ENCODE measurements around the gene OR10H5.
"Not testable (repeated sequence)": the region's sequence is repeated elsewhere in the genome, so short reads cannot be mapped to it uniquely, and the experiment has no call there.

The OR10H5 gene

GRCh38 chr19:15843203-15843893 lies 55.9 kb downstream of the OR10H5 start:
- no peak for DNase-seq (ENCODE audit: low spot score)
- in situ Hi-C loops (cut with MboI; ENCODE audit: low sequenced_read_pairs, unreplicated experiment) = no loop called here
- no peak for TF ChIP-seq CTCF (IDR thresholded peaks at IDR 0.05; ENCODE audit: borderline replicate concordance, control extremely low read depth, extremely low read depth, insufficient read depth, missing control alignments)

- in situ Hi-C loops (cut with MboI; ENCODE audit: low sequenced_read_pairs, unreplicated experiment); DNase-seq (ENCODE audit: low spot score): not testable (repeated sequence)
Measured at GRCh38 chr19:15843894-15844222, 56.4 kb downstream of the OR10H5 start.

GRCh38 chr19:15846923-15847322 lies 59.5 kb downstream of the OR10H5 start:
- in situ Hi-C loops (cut with MboI; ENCODE audit: low sequenced_read_pairs, unreplicated experiment) = no loop called here
- TF ChIP-seq CTCF (IDR thresholded peaks at IDR 0.05; ENCODE audit: borderline replicate concordance, control extremely low read depth, extremely low read depth, insufficient read depth, missing control alignments) = no peak
- no peak for DNase-seq (ENCODE audit: low spot score)

- in situ Hi-C loops (cut with MboI; ENCODE audit: low sequenced_read_pairs, unreplicated experiment) = no loop called here
- TF ChIP-seq CTCF (IDR thresholded peaks at IDR 0.05; ENCODE audit: borderline replicate concordance, control extremely low read depth, extremely low read depth, insufficient read depth, missing control alignments) = no peak
- no peak for DNase-seq (ENCODE audit: low spot score)
Measured at GRCh38 chr19:15850385-15850784, 62.9 kb downstream of the OR10H5 start.

Data from GM13976 (cell line).